GM12865 (cell line): ENCODE results near the gene EEF1A1.
A peak's percentile ranks its signal among the peaks of the same experiment; 100 is the strongest.
"Not testable (repeated sequence)": the region's sequence is repeated elsewhere in the genome, so short reads cannot be mapped to it uniquely, and the experiment has no call there.

Experiments
- DNase-seq: peaks from one replicate; pipeline ENCODE4 v3.0.0; 2010; ENCODE audit warnings: low read depth
- H3K4me3 ChIP-seq: 2 replicates; pipeline ENCODE4 v1.5.1; 2011; ENCODE audit warnings: mild to moderate bottlenecking, low read depth, low read length, control low read depth
- CTCF ChIP-seq: IDR thresholded peaks from 2 replicates; pipeline ENCODE4 v1.5.1; 2011; ENCODE audit warnings: low read length, control low read depth, low read depth, inconsistent platforms; ENCODE audit not compliant: insufficient read depth; ENCODE audit errors: missing control alignments

Gene EEF1A1

GRCh38 chr6:73547036-73547435 is 26.2 kb upstream of the EEF1A1 start:
- H3K4me3 ChIP-seq, result no peak overlapping the region
- TF ChIP-seq CTCF, result no peak
- no peak for DNase-seq

GRCh38 chr6:73542891-73543290 is 22.1 kb upstream of the EEF1A1 start:
- DNase-seq, result no peak
- TF ChIP-seq CTCF, result no peak
- H3K4me3 ChIP-seq, result no peak overlapping the region

- DNase-seq, H3K4me3 ChIP-seq: not testable (repeated sequence)
These were observed 21.6 kb upstream of the EEF1A1 start for GRCh38 chr6:73542481-73542880.

GRCh38 chr6:73538116-73538779 is 17.4 kb upstream of the EEF1A1 start:
- no peak overlapping the region for H3K4me3 ChIP-seq
- TF ChIP-seq CTCF, result no peak
- no peak for DNase-seq

GRCh38 chr6:73537677-73538076 is 16.8 kb upstream of the EEF1A1 start:
- no peak for TF ChIP-seq CTCF
- DNase-seq, result peak; percentile 61
- H3K4me3 ChIP-seq, result no peak overlapping the region

- no peak for DNase-seq
- H3K4me3 ChIP-seq, result no peak overlapping the region
- no peak for TF ChIP-seq CTCF
These were observed 13.8 kb upstream of the EEF1A1 start for GRCh38 chr6:73534628-73535027.

GRCh38 chr6:73532293-73532692 is 11.5 kb upstream of the EEF1A1 start:
- no peak for TF ChIP-seq CTCF
- H3K4me3 ChIP-seq, result no peak overlapping the region
- DNase-seq, result no peak
